Heart left ventricle (tissue), 16 donors: ENCODE measurements around the gene ADCY4. TPM values are rescaled to one million over a fixed set of nuclear protein-coding genes. Genes with fewer than 3 reads are reported as not detected.

Source experiments
- ATAC-seq, 4 donors: fragments of 200-7000 bp; cut with Tn5 transposase; one replicate each; pipeline ENCODE4 v1.9.1; 2020 to 2022; ENCODE audit warnings: moderate library complexity in 4 of 4, mild to moderate bottlenecking in 3 of 4, moderate number of reproducible peaks in 1 of 4
- DNase-seq, 5 donors: peaks; one replicate each; pipeline ENCODE4 v3.0.0-alpha.2; 2020
- H3K27ac ChIP-seq, 12 donors: fragments of 200-600 bp; sonication (generic) in 4 of 12; one replicate each; pipeline versions ENCODE4 v1.5.0 to v1.8.0; 2016 to 2022; ENCODE audit warnings: mild to moderate bottlenecking in 2 of 12
- H3K27me3 ChIP-seq, 9 donors: fragments of 200-600 bp; sonication (generic) in 2 of 9; one replicate each; pipeline versions ENCODE4 v1.5.1 to v1.8.0; 2016 to 2022; ENCODE audit warnings: mild to moderate bottlenecking in 3 of 9
- H3K36me3 ChIP-seq, 9 donors: fragments of 200-600 bp; sonication (generic) in 2 of 9; one replicate each; pipeline versions ENCODE4 v1.5.0 to v1.8.0; 2018 to 2022; ENCODE audit warnings: mild to moderate bottlenecking in 2 of 9
- H3K4me1 ChIP-seq, 12 donors: fragments of 200-600 bp; sonication (generic) in 4 of 12; one replicate each; pipeline versions ENCODE4 v1.5.0 to v1.8.0; 2016 to 2022; ENCODE audit warnings: mild to moderate bottlenecking in 3 of 12
- H3K4me3 ChIP-seq, 12 donors: fragments of 200-600 bp; sonication (generic) in 4 of 12; one replicate each; pipeline versions ENCODE4 v1.5.0 to v1.8.0; 2017 to 2022; ENCODE audit warnings: mild to moderate bottlenecking in 9 of 12, moderate library complexity in 4 of 12
- H3K9me3 ChIP-seq, 12 donors: fragments of 200-600 bp; sonication (generic) in 4 of 12; one replicate each; pipeline versions ENCODE4 v1.5.0 to v1.8.0; 2016 to 2022; ENCODE audit warnings: mild to moderate bottlenecking in 1 of 12
- POLR2A ChIP-seq, 2 donors: fragments of 450-650 bp; IDR thresholded peaks; one replicate each; pipeline ENCODE4 v1.6.1; 2017; ENCODE audit warnings: antibody characterized with exemption in 2 of 2, mild to moderate bottlenecking in 2 of 2, moderate library complexity in 2 of 2
- WGBS, 4 donors: extraction: QIAGEN DNeasy Blood & Tissue Kit in 2 of 4; methylation state at CpG; one replicate each; pipeline versions ENCODE4 v1.1.5 to v1.1.7; 2013 to 2018; 5-methylcytosine and 5-hydroxymethylcytosine counted together
- intact Hi-C, 10 donors: fragments of 100-400 bp; cut with DNase I; formaldehyde crosslinking; loops; one replicate each; pipeline versions ENCODE4 v1.11.1 to v1.14.2; 2022
- polyA plus RNA-seq, 2 donors: library from polyadenylated mRNA; stranded (reverse); fragments of 200-250 nt; gene quantifications; one replicate each; pipeline ENCODE4 v1.2.3, GENCODE V29; 2013
- total RNA-seq, 9 donors: library from RNA; depleted of rRNA in 2 of 9; stranded (reverse); fragments of >200 nt in 2 of 9; fragmentation: NEBNext Ultra II Directional in 3 of 9; extraction: Animal tissue kit (Norgen Biotek cat#: 25700) in 3 of 9; gene quantifications; one replicate each; pipeline versions ENCODE4 v1.1.0 to v1.2.4, GENCODE V29; 2016 to 2023
- TF ChIP-seq, protein P1 (sequence below), 12 donors: fragments of 200-600 bp; sonication (generic) in 4 of 12; IDR thresholded peaks; one replicate each; pipeline versions ENCODE4 v1.5.0 to v1.8.0; 2018 to 2022; ENCODE audit warnings: antibody characterized with exemption in 12 of 12, mild to moderate bottlenecking in 5 of 12
- donor health status: ischemic (EF 13 %, LVEDD 7.1; RV severe dilation, severe dysfunction).
- donor health status: healthy with polysubstance abuse.
- donor health status: DM: no; HTN: yes; CAD: no.
- donor health status: DM: no; HTN: no; CAD: no.
- donor health status: ischemic (EF 25% LVEDD 6.9; RV normal size, moderate dysfunction).
- donor health status: ischemic (EF 25% LVEDD 5.7; RV mildly dilated, moderate dysfunction).
- donor health status: healthy.
- donor health status: DM: yes; HTN: yes; CAD: no.
- donor health status: ischemic (EF 35%, LVEDD 5.7; RV mildly dilated, moderate dysfunction).
- donor health status: nonischemic (EF 11% LVEDD 7.7; RV severe dilation, severe dysfunction).
- donor health status: DM: yes; HTN: yes; CAD: no.
- donor health status: PGD.
- donor health status: ischemic (EF 29% LVEDD 5.4; RV normal size, mild dysfunction).
- donor health status: nonischemic (EF 23%, LVEDD 6.1; RV moderate dilation, normal function).

Gene ADCY4
- total and polyA plus RNA-seq, 11 donors, result 20.7 to 47.5 (median 27.5) TPM

DNA sequence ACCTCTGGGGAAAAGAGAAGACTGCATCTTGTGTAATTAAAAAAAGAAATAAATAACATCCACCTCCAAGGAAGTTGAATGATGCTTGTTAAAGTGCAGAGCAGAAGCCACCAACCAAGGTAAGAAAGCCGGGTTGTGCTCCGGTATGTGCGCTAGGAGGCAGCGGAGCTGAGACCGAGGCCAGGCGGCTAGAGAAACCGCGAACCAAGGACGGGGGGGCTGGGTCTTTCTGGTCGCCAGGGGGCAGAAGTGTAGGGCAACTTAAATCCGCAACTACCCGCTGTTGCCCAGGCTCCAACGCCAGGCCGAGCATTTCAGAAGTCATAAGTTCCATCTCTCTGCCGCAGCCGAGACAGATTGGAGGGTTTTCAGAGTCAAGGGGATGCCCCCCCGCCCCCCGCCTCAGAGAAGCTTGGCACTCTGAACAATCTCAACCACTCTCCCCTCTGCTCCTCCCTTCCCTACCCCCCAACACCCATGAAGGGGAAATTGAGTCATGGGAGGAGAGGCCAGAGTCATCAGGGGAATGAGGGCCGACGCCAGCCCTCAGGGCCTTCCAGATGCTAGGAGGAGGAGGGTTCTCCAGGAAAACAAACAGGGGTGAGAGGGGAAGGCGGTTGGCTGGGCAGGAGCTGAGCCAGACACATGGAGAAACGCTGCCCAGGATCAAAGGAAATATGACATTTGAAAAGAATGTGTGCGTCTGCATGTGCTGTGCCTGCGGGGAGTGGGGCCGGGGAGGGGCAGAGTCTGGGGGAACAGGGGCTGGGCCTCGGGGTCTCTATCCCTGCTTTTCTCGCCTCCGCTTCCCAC, 30.9 kb upstream of the ADCY4 start:
- H3K27ac ChIP-seq, result peak overlapping the region; percentile 77 to 99 (median 90)
- H3K36me3 ChIP-seq, result no peaks in the 10 kb centered on the region
- peaks cover 0 to 42% (median 20%) of the 10 kb centered on the region in 12 donors for H3K4me1 ChIP-seq
- peak overlapping the region; percentile 21 to 81 (median 57) for H3K4me3 ChIP-seq
- DNase-seq, result peak; percentile 85 to 89 (median 87)
- intact Hi-C loops, result loop anchor here (1.0 to 5.0 kb wide), 10 partner anchors 31 to 66 kb away; partner anchors contain the start of genes ADCY4 (in 4 of the 10), NYNRIN (in 2 of the 10), CBLN3 (in 1 of the 10) and KHNYN (in 1 of the 10)
- WGBS, 4 donors, result 13 to 16% (median 13%) methylated on average over 27 to 28 of the region's 28 CpGs
- ATAC-seq, result peak; percentile 36 to 59 (median 50)
- TF ChIP-seq, protein P1, sequence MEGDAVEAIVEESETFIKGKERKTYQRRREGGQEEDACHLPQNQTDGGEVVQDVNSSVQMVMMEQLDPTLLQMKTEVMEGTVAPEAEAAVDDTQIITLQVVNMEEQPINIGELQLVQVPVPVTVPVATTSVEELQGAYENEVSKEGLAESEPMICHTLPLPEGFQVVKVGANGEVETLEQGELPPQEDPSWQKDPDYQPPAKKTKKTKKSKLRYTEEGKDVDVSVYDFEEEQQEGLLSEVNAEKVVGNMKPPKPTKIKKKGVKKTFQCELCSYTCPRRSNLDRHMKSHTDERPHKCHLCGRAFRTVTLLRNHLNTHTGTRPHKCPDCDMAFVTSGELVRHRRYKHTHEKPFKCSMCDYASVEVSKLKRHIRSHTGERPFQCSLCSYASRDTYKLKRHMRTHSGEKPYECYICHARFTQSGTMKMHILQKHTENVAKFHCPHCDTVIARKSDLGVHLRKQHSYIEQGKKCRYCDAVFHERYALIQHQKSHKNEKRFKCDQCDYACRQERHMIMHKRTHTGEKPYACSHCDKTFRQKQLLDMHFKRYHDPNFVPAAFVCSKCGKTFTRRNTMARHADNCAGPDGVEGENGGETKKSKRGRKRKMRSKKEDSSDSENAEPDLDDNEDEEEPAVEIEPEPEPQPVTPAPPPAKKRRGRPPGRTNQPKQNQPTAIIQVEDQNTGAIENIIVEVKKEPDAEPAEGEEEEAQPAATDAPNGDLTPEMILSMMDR (IDR thresholded peaks at IDR 0.05), result peak; percentile 71 to 90 (median 79)
- TF ChIP-seq POLR2A (IDR thresholded peaks at IDR 0.05), result no peak
- peaks cover 0 to 37% (median 6%) of the 10 kb centered on the region in 9 donors for H3K27me3 ChIP-seq
- H3K9me3 ChIP-seq, result no peaks in the 10 kb centered on the region

DNA sequence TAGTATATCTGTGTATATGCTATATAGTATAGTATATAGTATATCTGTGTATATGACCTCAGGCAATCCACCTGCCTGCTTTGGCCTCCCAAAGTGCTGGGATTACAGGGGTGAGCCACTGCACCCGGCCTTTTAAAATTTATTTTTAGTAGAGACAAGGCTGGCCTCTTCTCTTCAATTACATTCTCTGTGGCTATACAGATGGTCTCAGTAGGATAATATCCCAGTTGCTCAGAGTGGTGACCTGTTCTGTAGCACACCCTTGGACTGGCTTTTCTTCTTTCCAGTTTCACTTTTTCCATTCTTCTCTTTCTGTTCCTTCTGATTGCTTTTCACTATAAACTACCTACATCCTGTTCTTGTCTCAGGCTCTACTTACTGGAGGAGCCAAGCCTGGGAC, 30.0 kb upstream of the ADCY4 start:
- H3K4me3 ChIP-seq, result no peak overlapping the region
- no peaks in the 10 kb centered on the region for H3K36me3 ChIP-seq
- TF ChIP-seq, protein P1 (IDR thresholded peaks at IDR 0.05), result no peak
- no peak for TF ChIP-seq POLR2A (IDR thresholded peaks at IDR 0.05)
- intact Hi-C loops, result loop anchor here in 6 of 10 donors (1.0 to 5.0 kb wide), 5 partner anchors 37 to 67 kb away; no protein-coding TSS in a partner anchor
- 57 to 81% (median 70%) methylated on average over 1 of the region's 1 CpG for WGBS, 4 donors
- no peak for DNase-seq
- no peaks in the 10 kb centered on the region for H3K9me3 ChIP-seq
- H3K27me3 ChIP-seq, result peaks cover 0 to 37% (median 6%) of the 10 kb centered on the region in 9 donors
- peak overlapping the region in 9 of 12 donors; percentile 79 to 99 (median 90) for H3K27ac ChIP-seq
- ATAC-seq, result no peak
- peaks cover 0 to 42% (median 20%) of the 10 kb centered on the region in 12 donors for H3K4me1 ChIP-seq

DNA sequence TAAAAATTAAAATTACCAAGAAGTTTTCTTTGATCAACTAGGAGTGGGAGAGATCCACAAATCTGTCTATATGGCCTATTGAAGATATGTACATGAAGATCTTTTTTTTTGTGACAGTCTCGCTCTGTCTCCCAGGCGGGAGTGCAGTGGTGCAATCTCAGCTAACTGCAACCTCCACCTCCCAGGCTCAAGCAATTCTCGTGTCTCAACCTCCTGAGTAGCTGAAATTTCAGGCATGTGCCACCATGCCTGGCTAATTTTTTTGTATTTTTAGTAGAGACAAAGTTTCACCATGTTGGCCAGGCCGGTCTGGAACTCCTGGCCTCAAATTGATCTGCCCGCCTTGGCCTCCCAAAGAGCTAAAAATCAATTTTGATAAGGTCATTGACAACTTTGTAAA, 28.5 kb upstream of the ADCY4 start:
- 90 to 97% (median 93%) methylated on average over 5 of the region's 5 CpGs for WGBS, 4 donors
- TF ChIP-seq, protein P1 (IDR thresholded peaks at IDR 0.05), result no peak
- no peak for TF ChIP-seq POLR2A (IDR thresholded peaks at IDR 0.05)
- H3K4me1 ChIP-seq, result peaks cover 0 to 33% (median 20%) of the 10 kb centered on the region in 12 donors
- H3K27me3 ChIP-seq, result peaks cover 0 to 29% (median 6%) of the 10 kb centered on the region in 9 donors
- no peak overlapping the region for H3K4me3 ChIP-seq
- H3K36me3 ChIP-seq, result no peaks in the 10 kb centered on the region
- H3K9me3 ChIP-seq, result no peaks in the 10 kb centered on the region
- ATAC-seq, result no peak
- DNase-seq, result no peak
- no peak overlapping the region for H3K27ac ChIP-seq
- intact Hi-C loops, result no loop called here

DNA sequence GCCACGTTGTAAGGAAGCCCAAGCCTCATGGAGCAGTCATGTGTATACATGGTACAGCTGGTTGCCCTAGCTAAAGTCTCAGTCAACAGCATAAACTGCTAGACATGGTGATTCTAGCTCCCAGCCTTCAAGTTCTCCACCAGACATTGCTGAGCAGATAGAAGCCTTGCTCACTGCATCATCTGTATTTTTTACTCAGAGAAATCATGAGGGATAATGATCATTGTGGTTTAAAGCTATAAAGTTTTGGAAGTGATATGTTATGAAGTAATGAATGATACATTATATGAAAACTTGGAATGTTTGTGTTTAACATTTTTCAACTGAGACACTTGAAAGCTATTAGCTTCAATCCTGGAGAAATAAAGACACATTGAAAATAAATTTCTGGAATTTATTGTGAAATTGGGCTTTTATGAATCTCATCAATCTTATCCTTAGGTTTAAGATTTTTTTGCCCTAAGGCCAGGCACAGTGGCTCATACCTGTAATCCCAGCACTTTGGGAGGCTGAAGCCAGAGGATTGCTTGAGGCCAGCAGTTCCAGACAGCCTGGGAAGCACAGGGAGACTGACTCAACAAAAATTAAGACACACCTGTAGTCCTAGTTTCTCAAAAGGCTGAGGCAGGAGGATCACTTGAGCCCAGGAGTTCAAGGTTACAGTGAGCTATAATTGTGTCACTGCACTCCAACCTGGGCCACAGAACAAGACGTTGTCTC, 27.5 kb upstream of the ADCY4 start:
- ATAC-seq (no peak), DNase-seq (no peak)
- intact Hi-C loops, result no loop called here
- Histone ChIP-seq H3K27me3 (peaks cover 0 to 22% (median 5%) of the 10 kb centered on the region in 9 donors), H3K4me3 (no peak overlapping the region), H3K9me3 (no peaks in the 10 kb centered on the region), H3K27ac (no peak overlapping the region), H3K36me3 (no peaks in the 10 kb centered on the region), H3K4me1 (peaks cover 0 to 27% (median 16%) of the 10 kb centered on the region in 12 donors)
- TF ChIP-seq POLR2A (IDR thresholded peaks at IDR 0.05), result no peak
- TF ChIP-seq, protein P1 (IDR thresholded peaks at IDR 0.05), result no peak
- WGBS, 4 donors, result 45 to 57% (median 47%) methylated on average over 2 of the region's 2 CpGs
